ENCODE data around the gene SPOCK1. TPM values are rescaled to one million over a fixed set of nuclear protein-coding genes. Genes with fewer than 3 reads are reported as not detected.

The SPOCK1 gene
- total RNA-seq, 4 donors from 2014 or later, result 8.6 to 34.8 (median 13.2) TPM

GRCh38 chr5:137091472-137091871 is 407.7 kb downstream of the SPOCK1 start:
- Histone ChIP-seq H3K4me1 (no peaks in the 10 kb centered on the region), H3K4me3 (no peak overlapping the region), H3K27ac (no peak overlapping the region), H3K27me3 (no peaks in the 10 kb centered on the region), H3K9me3 (no peaks in the 10 kb centered on the region), H3K36me3 (no peaks in the 10 kb centered on the region)
- 44% methylated on average over 1 of the region's 1 CpG; no CpG with 5 or more reads in 1 of the 2 donors for WGBS, 2 donors (ENCODE audit: low coverage in 1 of 2)
- intact Hi-C loops (cut with DNase I; ENCODE audit: low total_unique reads), result no loop called here
- in situ Hi-C loops (cut with MboI; ENCODE audit: low pct_ligation_motif_present in 1 of 4, low pct_unique_long_range_greater_than_20kb in 1 of 4, low sequenced_read_pairs in 3 of 4), result no loop called here
- no peak for DNase-seq
- TF ChIP-seq EP300 (IDR thresholded peaks at IDR 0.05; ENCODE audit: low read depth), result no peak
- no peak for TF ChIP-seq CTCF (IDR thresholded peaks at IDR 0.05)
- TF ChIP-seq POLR2A (IDR thresholded peaks at IDR 0.05), result no peak
- no peak for TF ChIP-seq POLR2AphosphoS5 (IDR thresholded peaks at IDR 0.05)

GRCh38 chr5:137090721-137091120 is 408.4 kb downstream of the SPOCK1 start:
- TF ChIP-seq POLR2AphosphoS5 (IDR thresholded peaks at IDR 0.05) (no peak), POLR2A (IDR thresholded peaks at IDR 0.05) (no peak), EP300 (IDR thresholded peaks at IDR 0.05; ENCODE audit: low read depth) (no peak), CTCF (IDR thresholded peaks at IDR 0.05) (no peak)
- intact Hi-C loops (cut with DNase I; ENCODE audit: low total_unique reads), result no loop called here
- Histone ChIP-seq H3K4me1 (no peaks in the 10 kb centered on the region), H3K36me3 (no peaks in the 10 kb centered on the region), H3K4me3 (no peak overlapping the region), H3K27ac (no peak overlapping the region), H3K9me3 (no peaks in the 10 kb centered on the region), H3K27me3 (no peaks in the 10 kb centered on the region)
- 43 to 86% methylated on average over 1 to 2 of the region's 2 CpGs for WGBS, 2 donors (ENCODE audit: low coverage in 1 of 2)
- DNase-seq, result no peak
- in situ Hi-C loops (cut with MboI; ENCODE audit: low pct_ligation_motif_present in 1 of 4, low pct_unique_long_range_greater_than_20kb in 1 of 4, low sequenced_read_pairs in 3 of 4), result no loop called here

- H3K27ac ChIP-seq, result no peak overlapping the region
Observed at GRCh38 chr5:137090151-137090550, 409.0 kb downstream of the SPOCK1 start.

GRCh38 chr5:137088175-137088574 is 411.0 kb downstream of the SPOCK1 start:
- Histone ChIP-seq H3K4me3 (no peak overlapping the region), H3K27me3 (no peaks in the 10 kb centered on the region), H3K9me3 (no peaks in the 10 kb centered on the region), H3K27ac (no peak overlapping the region), H3K36me3 (no peaks in the 10 kb centered on the region), H3K4me1 (no peaks in the 10 kb centered on the region)
- in situ Hi-C loops (cut with MboI; ENCODE audit: low pct_ligation_motif_present in 1 of 4, low pct_unique_long_range_greater_than_20kb in 1 of 4, low sequenced_read_pairs in 3 of 4), result no loop called here
- WGBS, 2 donors (ENCODE audit: low coverage in 1 of 2), result 83 to 90% methylated on average over 6 of the region's 6 CpGs
- no peak for TF ChIP-seq EP300 (IDR thresholded peaks at IDR 0.05; ENCODE audit: low read depth)
- no peak for TF ChIP-seq CTCF (IDR thresholded peaks at IDR 0.05)
- no peak for TF ChIP-seq POLR2AphosphoS5 (IDR thresholded peaks at IDR 0.05)
- TF ChIP-seq POLR2A (IDR thresholded peaks at IDR 0.05), result no peak
- intact Hi-C loops (cut with DNase I; ENCODE audit: low total_unique reads), result no loop called here
- DNase-seq, result no peak

More at GRCh38 chr5:137090151-137090550, 409.0 kb downstream of the SPOCK1 start:
- no peak for DNase-seq
- Histone ChIP-seq H3K4me1 (no peaks in the 10 kb centered on the region), H3K9me3 (no peaks in the 10 kb centered on the region), H3K36me3 (no peaks in the 10 kb centered on the region), H3K4me3 (no peak overlapping the region), H3K27me3 (no peaks in the 10 kb centered on the region)
- in situ Hi-C loops (cut with MboI; ENCODE audit: low pct_ligation_motif_present in 1 of 4, low pct_unique_long_range_greater_than_20kb in 1 of 4, low sequenced_read_pairs in 3 of 4) (no loop called here), intact Hi-C loops (cut with DNase I; ENCODE audit: low total_unique reads) (no loop called here)
- 56% methylated on average over 1 of the region's 1 CpG; no CpG with 5 or more reads in 1 of the 2 donors for WGBS, 2 donors (ENCODE audit: low coverage in 1 of 2)
- TF ChIP-seq EP300 (IDR thresholded peaks at IDR 0.05; ENCODE audit: low read depth), result no peak
- no peak for TF ChIP-seq CTCF (IDR thresholded peaks at IDR 0.05)

All from transverse colon (tissue), 4 donors.